Neural cell (in vitro differentiated cells): ENCODE measurements around the gene RCC2. TPM values are rescaled to one million over a fixed set of nuclear protein-coding genes. Genes with fewer than 3 reads are reported as not detected.

Source experiments
- H2AFZ ChIP-seq: fragments of 200-600, 300-800 bp; sonication (generic), shearing (Covaris generic); 2 replicates; pipeline ENCODE4 v1.6.0; 2014; ENCODE audit warnings: low read depth, mild to moderate bottlenecking, antibody characterized with exemption, low read length, moderate library complexity
- H3F3A ChIP-seq: fragments of 200-600 bp; shearing (Covaris generic); 2 replicates; pipeline ENCODE4 v1.6.1; 2016; ENCODE audit warnings: mild to moderate bottlenecking, moderate library complexity, mixed read lengths, antibody characterized with exemption, low read length; ENCODE audit not compliant: insufficient read depth, poor library complexity, severe bottlenecking
- H3K27ac ChIP-seq: fragments of 200-600, 300-800 bp; sonication (generic), shearing (Covaris generic); 2 replicates; pipeline ENCODE4 v1.5.1; 2014; ENCODE audit warnings: mild to moderate bottlenecking, low read length, moderate library complexity
- H3K27me3 ChIP-seq: fragments of 300-800, 200-600 bp; sonication (generic), shearing (Covaris generic); 2 replicates; pipeline ENCODE4 v1.6.0; 2014; ENCODE audit warnings: mild to moderate bottlenecking, low read depth, low read length, moderate library complexity; ENCODE audit not compliant: insufficient read depth
- H3K36me3 ChIP-seq: fragments of 300-800, 200-600 bp; sonication (generic), shearing (Covaris generic); 2 replicates; pipeline ENCODE4 v1.5.1; 2014; ENCODE audit warnings: mild to moderate bottlenecking, antibody characterized with exemption, low read length, moderate library complexity; ENCODE audit not compliant: insufficient read depth
- H3K4me2 ChIP-seq: fragments of 300-800, 200-600 bp; sonication (generic), shearing (Covaris generic); 2 replicates; pipeline ENCODE4 v1.6.0; 2014; ENCODE audit warnings: mild to moderate bottlenecking, low read length
- H3K4me3 ChIP-seq: fragments of 300-800, 200-600 bp; sonication (generic), shearing (Covaris generic); 2 replicates; pipeline ENCODE4 v1.5.1; 2014; ENCODE audit warnings: mild to moderate bottlenecking, low read length, moderate library complexity
- H3K79me2 ChIP-seq: fragments of 200-600 bp; shearing (Covaris generic); replicated peaks from 2 replicates; pipeline ENCODE4 v1.6.0; 2014; ENCODE audit warnings: mild to moderate bottlenecking, low read length, moderate library complexity; ENCODE audit not compliant: insufficient read depth
- H3K9ac ChIP-seq: fragments of 300-800, 200-600 bp; sonication (generic), shearing (Covaris generic); 2 replicates; pipeline ENCODE4 v1.6.1; 2016; ENCODE audit warnings: mild to moderate bottlenecking, low read length, mixed read lengths
- H3K9me2 ChIP-seq: fragments of 200-600 bp; shearing (Covaris generic); 2 replicates; pipeline ENCODE4 v1.6.1; 2016; ENCODE audit warnings: mild to moderate bottlenecking, low read length, mixed read lengths; ENCODE audit not compliant: insufficient read depth
- H3K9me3 ChIP-seq: fragments of 200-600, 300-800 bp; sonication (generic), shearing (Covaris generic); 2 replicates; pipeline ENCODE4 v1.6.1; 2016; ENCODE audit warnings: mild to moderate bottlenecking, mixed run types, low read length, moderate library complexity, mixed read lengths
- H4K20me1 ChIP-seq: fragments of 200-600 bp; shearing (Covaris generic); 2 replicates; pipeline ENCODE4 v1.6.1; 2016; ENCODE audit warnings: mild to moderate bottlenecking, mixed run types; ENCODE audit not compliant: insufficient read depth
- CTCF ChIP-seq: fragments of 450-650 bp; IDR thresholded peaks from 2 replicates; pipeline ENCODE4 v1.5.1; 2014; ENCODE audit warnings: antibody characterized with exemption, mild to moderate bottlenecking, moderate library complexity; ENCODE audit not compliant: poor library complexity, severe bottlenecking
- EP300 ChIP-seq: fragments of 450-650 bp; conservative IDR thresholded peaks from 2 replicates; pipeline ENCODE4 v1.6.1; 2014; ENCODE audit warnings: antibody characterized with exemption, mild to moderate bottlenecking, moderate library complexity; ENCODE audit not compliant: poor library complexity, severe bottlenecking
- EZH2 ChIP-seq: fragments of 200-600, 300-800 bp; shearing (Covaris generic), sonication (generic); IDR thresholded peaks from 2 replicates; pipeline ENCODE4 v1.6.1; 2014; ENCODE audit warnings: antibody characterized with exemption, low read length, borderline replicate concordance, mild to moderate bottlenecking; ENCODE audit not compliant: insufficient read depth, poor library complexity, severe bottlenecking
- MXI1 ChIP-seq: fragments of 450-650 bp; conservative IDR thresholded peaks from 2 replicates; pipeline ENCODE4 v1.6.1; 2014; ENCODE audit warnings: antibody characterized with exemption, mild to moderate bottlenecking; ENCODE audit not compliant: poor library complexity, severe bottlenecking
- POLR2AphosphoS5 ChIP-seq: IDR thresholded peaks from 2 replicates; pipeline ENCODE4 v1.6.1; 2012
- RAD21 ChIP-seq: fragments of 450-650 bp; conservative IDR thresholded peaks from 2 replicates; pipeline ENCODE4 v1.6.1; 2014; ENCODE audit warnings: antibody characterized with exemption, mild to moderate bottlenecking, moderate library complexity
- SMC3 ChIP-seq: fragments of 450-650 bp; conservative IDR thresholded peaks from 2 replicates; pipeline ENCODE4 v1.6.1; 2014; ENCODE audit warnings: antibody characterized with exemption, mild to moderate bottlenecking, moderate library complexity; ENCODE audit not compliant: poor library complexity
- TAF1 ChIP-seq: IDR thresholded peaks from 2 replicates; pipeline ENCODE4 v1.6.1; 2012; ENCODE audit warnings: low read depth
- polyA plus RNA-seq: library from polyadenylated mRNA; depleted of rRNA; stranded (reverse); fragments of >200 nt; gene quantifications from 2 replicates; pipeline ENCODE4 v1.2.3, GENCODE V29; 2014
- TF ChIP-seq, protein P1 (sequence below): IDR thresholded peaks from 2 replicates; pipeline ENCODE4 v1.6.1; 2012; ENCODE audit warnings: borderline replicate concordance

RCC2 gene
- polyA plus RNA-seq, 1 donor from 2014 or later = 34.4 TPM

DNA sequence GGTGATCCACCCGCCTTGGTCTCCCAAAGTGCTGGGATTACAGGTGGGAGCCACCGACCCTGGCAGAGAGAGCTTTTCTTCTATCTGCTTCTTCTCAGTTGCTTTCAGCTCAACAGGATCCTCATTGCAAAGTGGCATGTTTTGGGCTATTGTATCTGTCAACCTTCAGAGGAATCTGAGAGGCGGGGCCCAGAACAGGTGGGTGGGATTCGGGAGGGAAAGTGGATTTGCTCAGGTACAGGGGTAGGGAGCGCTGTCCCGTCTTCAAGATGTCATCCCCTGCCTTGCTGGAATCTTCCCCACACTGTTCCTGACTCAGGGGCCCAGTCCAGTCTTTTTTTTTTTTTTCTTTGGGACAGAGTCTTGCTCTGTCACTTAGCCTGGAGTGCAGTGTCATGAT lies 26.9 kb upstream of the RCC2 start:
- Histone ChIP-seq H3K9ac (no peak overlapping the region), H3K4me3 (no peak overlapping the region), H3K9me2 (no peaks in the 10 kb centered on the region), H3K27ac (no peak overlapping the region), H3K4me2 (no peak overlapping the region), H4K20me1 (no peaks in the 10 kb centered on the region), H3K79me2 (no peaks in the 10 kb centered on the region), H3F3A (no peaks in the 10 kb centered on the region), H3K9me3 (no peaks in the 10 kb centered on the region), H3K27me3 (no peaks in the 10 kb centered on the region), H2AFZ (no peak overlapping the region), H3K36me3 (no peaks in the 10 kb centered on the region)
- TF ChIP-seq MXI1 (no peak), TAF1 (no peak), EP300 (no peak)

GRCh38 chr1:17465228-17465627 lies 25.8 kb upstream of the RCC2 start:
- Histone ChIP-seq H3K9me2 (no peaks in the 10 kb centered on the region), H3K27ac (no peak overlapping the region), H3K79me2 (no peaks in the 10 kb centered on the region), H3F3A (no peaks in the 10 kb centered on the region), H3K4me2 (no peak overlapping the region), H3K9me3 (no peaks in the 10 kb centered on the region), H3K9ac (no peak overlapping the region), H4K20me1 (no peaks in the 10 kb centered on the region), H3K4me3 (no peak overlapping the region), H3K27me3 (no peaks in the 10 kb centered on the region), H2AFZ (no peak overlapping the region), H3K36me3 (no peaks in the 10 kb centered on the region)
- TF ChIP-seq MXI1 (no peak), RAD21 (no peak), CTCF (no peak), SMC3 (no peak), POLR2AphosphoS5 (no peak), TAF1 (no peak), EP300 (no peak), EZH2 (no peak)
- TF ChIP-seq, protein P1, sequence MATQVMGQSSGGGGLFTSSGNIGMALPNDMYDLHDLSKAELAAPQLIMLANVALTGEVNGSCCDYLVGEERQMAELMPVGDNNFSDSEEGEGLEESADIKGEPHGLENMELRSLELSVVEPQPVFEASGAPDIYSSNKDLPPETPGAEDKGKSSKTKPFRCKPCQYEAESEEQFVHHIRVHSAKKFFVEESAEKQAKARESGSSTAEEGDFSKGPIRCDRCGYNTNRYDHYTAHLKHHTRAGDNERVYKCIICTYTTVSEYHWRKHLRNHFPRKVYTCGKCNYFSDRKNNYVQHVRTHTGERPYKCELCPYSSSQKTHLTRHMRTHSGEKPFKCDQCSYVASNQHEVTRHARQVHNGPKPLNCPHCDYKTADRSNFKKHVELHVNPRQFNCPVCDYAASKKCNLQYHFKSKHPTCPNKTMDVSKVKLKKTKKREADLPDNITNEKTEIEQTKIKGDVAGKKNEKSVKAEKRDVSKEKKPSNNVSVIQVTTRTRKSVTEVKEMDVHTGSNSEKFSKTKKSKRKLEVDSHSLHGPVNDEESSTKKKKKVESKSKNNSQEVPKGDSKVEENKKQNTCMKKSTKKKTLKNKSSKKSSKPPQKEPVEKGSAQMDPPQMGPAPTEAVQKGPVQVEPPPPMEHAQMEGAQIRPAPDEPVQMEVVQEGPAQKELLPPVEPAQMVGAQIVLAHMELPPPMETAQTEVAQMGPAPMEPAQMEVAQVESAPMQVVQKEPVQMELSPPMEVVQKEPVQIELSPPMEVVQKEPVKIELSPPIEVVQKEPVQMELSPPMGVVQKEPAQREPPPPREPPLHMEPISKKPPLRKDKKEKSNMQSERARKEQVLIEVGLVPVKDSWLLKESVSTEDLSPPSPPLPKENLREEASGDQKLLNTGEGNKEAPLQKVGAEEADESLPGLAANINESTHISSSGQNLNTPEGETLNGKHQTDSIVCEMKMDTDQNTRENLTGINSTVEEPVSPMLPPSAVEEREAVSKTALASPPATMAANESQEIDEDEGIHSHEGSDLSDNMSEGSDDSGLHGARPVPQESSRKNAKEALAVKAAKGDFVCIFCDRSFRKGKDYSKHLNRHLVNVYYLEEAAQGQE = no peak

DNA sequence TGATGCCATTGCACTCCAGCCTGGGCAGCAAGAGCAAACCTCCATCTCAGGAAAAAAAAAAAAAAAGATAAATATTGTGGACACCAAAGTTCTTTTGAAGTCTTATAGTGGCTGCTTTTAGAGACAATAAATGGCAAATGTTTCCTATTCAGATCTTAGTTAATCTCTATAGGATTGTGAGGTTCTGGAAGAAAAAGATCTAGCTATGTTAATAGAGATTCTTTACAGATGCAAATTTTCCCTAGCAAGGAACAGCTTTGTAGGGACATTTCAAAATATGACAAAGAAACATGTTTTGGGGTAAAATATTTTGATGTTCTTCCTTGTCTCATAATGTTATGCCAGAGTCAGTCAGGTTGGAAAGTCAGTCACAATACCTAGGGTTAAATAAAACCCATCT lies 24.5 kb upstream of the RCC2 start:
- H3K27me3 ChIP-seq = no peaks in the 10 kb centered on the region
- H3K9me2 ChIP-seq = no peaks in the 10 kb centered on the region
- H3K27ac ChIP-seq = no peak overlapping the region
- H3K4me3 ChIP-seq = no peak overlapping the region
- H3K79me2 ChIP-seq = no peaks in the 10 kb centered on the region
- H3K36me3 ChIP-seq = no peaks in the 10 kb centered on the region
- no peak overlapping the region for H3K4me2 ChIP-seq
- no peaks in the 10 kb centered on the region for H3F3A ChIP-seq
- no peaks in the 10 kb centered on the region for H3K9me3 ChIP-seq
- no peaks in the 10 kb centered on the region for H4K20me1 ChIP-seq
- no peak overlapping the region for H2AFZ ChIP-seq
- TF ChIP-seq SMC3 = no peak
- TF ChIP-seq, protein P1 = no peak
- TF ChIP-seq POLR2AphosphoS5 = no peak
- TF ChIP-seq MXI1 = no peak
- TF ChIP-seq EZH2 = no peak
- no peak for TF ChIP-seq TAF1
- TF ChIP-seq CTCF = no peak
- no peak for TF ChIP-seq EP300
- TF ChIP-seq RAD21 = no peak
- no peak overlapping the region for H3K9ac ChIP-seq
